ENCODE results near the gene DIP2B.

DNA sequence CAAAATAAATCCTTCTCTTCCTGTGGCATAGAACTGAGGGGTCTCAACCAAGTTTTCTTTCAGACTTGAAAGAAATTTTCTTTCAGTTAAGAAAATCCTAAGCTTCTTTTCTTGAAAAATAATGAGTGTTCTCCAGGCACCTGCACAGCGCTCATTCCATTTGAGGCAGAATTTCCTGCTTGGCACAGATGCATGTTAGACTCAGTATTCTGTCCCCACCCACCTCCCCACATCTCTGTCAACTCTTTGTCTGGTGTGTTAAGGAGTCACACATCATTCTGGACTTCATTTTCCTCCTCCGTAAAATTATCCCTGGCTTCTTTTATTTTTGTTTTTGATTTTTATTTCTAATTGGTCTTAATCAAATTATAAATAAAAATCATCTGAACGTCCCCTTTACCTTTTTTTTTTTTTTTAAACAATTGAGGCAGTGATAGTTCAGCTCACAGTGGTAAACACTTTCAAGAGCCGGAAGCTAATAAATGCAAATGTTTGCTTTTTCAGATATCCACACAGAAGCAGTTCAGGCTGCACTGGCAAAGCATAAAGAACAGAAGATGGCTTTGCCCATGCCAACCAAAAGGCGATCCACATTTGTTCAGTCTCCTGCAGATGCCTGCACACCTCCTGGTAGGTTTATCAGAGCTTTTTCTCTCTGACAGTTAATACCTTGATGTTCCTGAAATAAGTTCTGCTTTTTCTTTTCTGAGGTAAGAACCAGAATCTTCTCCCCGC, 155.1 kb downstream of the DIP2B start:
- TF ChIP-seq, protein P1, sequence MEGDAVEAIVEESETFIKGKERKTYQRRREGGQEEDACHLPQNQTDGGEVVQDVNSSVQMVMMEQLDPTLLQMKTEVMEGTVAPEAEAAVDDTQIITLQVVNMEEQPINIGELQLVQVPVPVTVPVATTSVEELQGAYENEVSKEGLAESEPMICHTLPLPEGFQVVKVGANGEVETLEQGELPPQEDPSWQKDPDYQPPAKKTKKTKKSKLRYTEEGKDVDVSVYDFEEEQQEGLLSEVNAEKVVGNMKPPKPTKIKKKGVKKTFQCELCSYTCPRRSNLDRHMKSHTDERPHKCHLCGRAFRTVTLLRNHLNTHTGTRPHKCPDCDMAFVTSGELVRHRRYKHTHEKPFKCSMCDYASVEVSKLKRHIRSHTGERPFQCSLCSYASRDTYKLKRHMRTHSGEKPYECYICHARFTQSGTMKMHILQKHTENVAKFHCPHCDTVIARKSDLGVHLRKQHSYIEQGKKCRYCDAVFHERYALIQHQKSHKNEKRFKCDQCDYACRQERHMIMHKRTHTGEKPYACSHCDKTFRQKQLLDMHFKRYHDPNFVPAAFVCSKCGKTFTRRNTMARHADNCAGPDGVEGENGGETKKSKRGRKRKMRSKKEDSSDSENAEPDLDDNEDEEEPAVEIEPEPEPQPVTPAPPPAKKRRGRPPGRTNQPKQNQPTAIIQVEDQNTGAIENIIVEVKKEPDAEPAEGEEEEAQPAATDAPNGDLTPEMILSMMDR (IDR thresholded peaks at IDR 0.05) = no peak
- TF ChIP-seq POLR2A (IDR thresholded peaks at IDR 0.05) (no peak), POLR2AphosphoS5 (IDR thresholded peaks at IDR 0.05) (no peak), EP300 (IDR thresholded peaks at IDR 0.05) (no peak)

All from upper lobe of left lung (tissue), 4 donors.